GM18868 (cell line): Measurements from ENCODE around the gene GPATCH1.
"Not testable (repeated sequence)": the region's sequence is repeated elsewhere in the genome, so short reads cannot be mapped to it uniquely, and the experiment has no call there.

Source experiments
- ATAC-seq: cut with Tn5 transposase; IDR thresholded peaks from one replicate; pipeline ENCODE4 v1.9.1; 2021; ENCODE audit warnings: mild to moderate bottlenecking, moderate library complexity; ENCODE audit not compliant: unreplicated experiment

Gene GPATCH1

GRCh38 chr19:33110137-33110910 is 29.3 kb downstream of the GPATCH1 start:
- ATAC-seq = no peak

- ATAC-seq = no peak
These were observed 30.6 kb downstream of the GPATCH1 start for GRCh38 chr19:33111587-33111986.

GRCh38 chr19:33114312-33114711 is 33.3 kb downstream of the GPATCH1 start:
- no peak for ATAC-seq

- no peak for ATAC-seq
These were observed 36.5 kb downstream of the GPATCH1 start for GRCh38 chr19:33117501-33117900.

GRCh38 chr19:33118643-33119042 is 37.7 kb downstream of the GPATCH1 start:
- no peak for ATAC-seq

- no peak for ATAC-seq
These were observed 43.5 kb downstream of the GPATCH1 start for GRCh38 chr19:33124207-33125098.

- no peak for ATAC-seq
These were observed 45.0 kb downstream of the GPATCH1 start for GRCh38 chr19:33125929-33126388.

- not testable (repeated sequence) for ATAC-seq
These were observed 45.7 kb downstream of the GPATCH1 start for GRCh38 chr19:33126712-33127111.

- ATAC-seq = no peak
These were observed 48.9 kb downstream of the GPATCH1 start for GRCh38 chr19:33129901-33130300.

- no peak for ATAC-seq
These were observed 49.5 kb downstream of the GPATCH1 start for GRCh38 chr19:33130433-33130832.

- no peak for ATAC-seq
These were observed 51.0 kb downstream of the GPATCH1 start, which contains the start of gene WDR88 for GRCh38 chr19:33132021-33132420. Gene WDR88 (plus strand): TSS chr19:33132114. CDS start chr19:33132170, 56 bp downstream.

- ATAC-seq = no peak
These were observed 51.4 kb downstream of the GPATCH1 start for GRCh38 chr19:33132425-33132824.

GRCh38 chr19:33133438-33134031 is 52.6 kb downstream of the GPATCH1 start:
- ATAC-seq = no peak

- ATAC-seq = no peak
These were observed 53.6 kb downstream of the GPATCH1 start for GRCh38 chr19:33134571-33135041.

- ATAC-seq = no peak
These were observed 58.2 kb downstream of the GPATCH1 start for GRCh38 chr19:33139165-33139564.

- peak; percentile 86 for ATAC-seq
These were observed 63.0 kb downstream of the GPATCH1 start for GRCh38 chr19:33143897-33144405.

- ATAC-seq = no peak
These were observed 65.2 kb downstream of the GPATCH1 start for GRCh38 chr19:33146209-33146608.

GRCh38 chr19:33147538-33147937 is 66.6 kb downstream of the GPATCH1 start:
- no peak for ATAC-seq

- no peak for ATAC-seq
These were observed 70.0 kb downstream of the GPATCH1 start for GRCh38 chr19:33150852-33151518.

GRCh38 chr19:33152176-33152575 is 71.2 kb downstream of the GPATCH1 start:
- no peak for ATAC-seq
